GM23248 (cell line): ENCODE measurements around the gene MYO1A.

Experiments
- EZH2 ChIP-seq: fragments of 200-600 bp; sonication (generic); IDR thresholded peaks from 2 replicates; pipeline ENCODE4 v1.6.1; 2018; ENCODE audit warnings: antibody characterized with exemption, mild to moderate bottlenecking; ENCODE audit not compliant: insufficient read depth, poor library complexity, severe bottlenecking
- EZH2phosphoT487 ChIP-seq: fragments of 200-600 bp; sonication (generic); IDR thresholded peaks from 2 replicates; pipeline ENCODE4 v1.6.1; 2018; ENCODE audit warnings: antibody characterized with exemption, moderate library complexity, mild to moderate bottlenecking, low read depth; ENCODE audit not compliant: insufficient read depth

DNA sequence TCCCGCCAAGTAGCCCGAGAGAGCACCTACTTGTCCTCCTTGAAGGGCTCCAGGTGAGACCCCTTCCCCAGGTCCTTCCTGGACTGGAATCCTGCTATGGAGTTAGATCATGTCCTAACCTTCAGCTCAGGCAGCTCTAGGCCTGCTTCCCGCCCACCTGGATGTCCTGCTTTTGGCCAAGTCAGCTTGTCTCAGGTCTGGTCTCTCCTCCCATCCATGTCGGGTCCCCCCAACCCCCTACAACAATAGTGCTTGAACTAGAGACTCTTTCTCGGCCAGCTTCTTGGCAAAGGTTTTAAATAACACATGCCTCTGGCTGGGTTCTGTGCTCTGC, 42.6 kb upstream of the MYO1A start:
- TF ChIP-seq EZH2 = no peak
- no peak for TF ChIP-seq EZH2phosphoT487
